Measurements from ENCODE around the gene CRIM1.

Gene CRIM1

GRCh38 chr2:36561237-36561944, 205.8 kb downstream of the CRIM1 start:
- no peak for DNase-seq

GRCh38 chr2:36562240-36562639, 206.7 kb downstream of the CRIM1 start:
- no peak for DNase-seq

GRCh38 chr2:36562973-36563532, 207.5 kb downstream of the CRIM1 start:
- no peak for DNase-seq

GRCh38 chr2:36564377-36564930, 208.9 kb downstream of the CRIM1 start:
- DNase-seq: no peak

- DNase-seq: no peak
These were observed 210.1 kb downstream of the CRIM1 start for GRCh38 chr2:36565712-36566111.

- no peak for DNase-seq
These were observed 211.3 kb downstream of the CRIM1 start for GRCh38 chr2:36566887-36567286.

- no peak for DNase-seq
These were observed 212.3 kb downstream of the CRIM1 start for GRCh38 chr2:36567711-36568408.

- DNase-seq: no peak
These were observed 213.1 kb downstream of the CRIM1 start for GRCh38 chr2:36568516-36569246.

- no peak for DNase-seq
These were observed 213.8 kb downstream of the CRIM1 start for GRCh38 chr2:36569267-36569856.

- no peak for DNase-seq
These were observed 214.8 kb downstream of the CRIM1 start for GRCh38 chr2:36570416-36570815.

- no peak for DNase-seq
These were observed 216.6 kb downstream of the CRIM1 start for GRCh38 chr2:36572054-36572718.

- no peak for DNase-seq
These were observed 217.1 kb downstream of the CRIM1 start for GRCh38 chr2:36572719-36573059.

- no peak for DNase-seq
These were observed 217.6 kb downstream of the CRIM1 start for GRCh38 chr2:36573165-36573564.

- DNase-seq: no peak
These were observed 219.0 kb downstream of the CRIM1 start for GRCh38 chr2:36574560-36574959.

GRCh38 chr2:36577884-36578283, 222.3 kb downstream of the CRIM1 start:
- DNase-seq: no peak

GRCh38 chr2:36578343-36579296, 223.0 kb downstream of the CRIM1 start:
- no peak for DNase-seq

- no peak for DNase-seq
These were observed 223.7 kb downstream of the CRIM1 start for GRCh38 chr2:36579297-36579664.

GRCh38 chr2:36582538-36582937, 227.0 kb downstream of the CRIM1 start:
- DNase-seq: no peak

GRCh38 chr2:36582951-36583350, 227.4 kb downstream of the CRIM1 start:
- no peak for DNase-seq

GRCh38 chr2:36584148-36584794, 228.7 kb downstream of the CRIM1 start:
- DNase-seq: no peak

GRCh38 chr2:36586672-36587071, 231.1 kb downstream of the CRIM1 start:
- DNase-seq: no peak

All from NCI-H510A (cell line).